ENCODE results near the gene ADGB. TPM values are rescaled to one million over a fixed set of nuclear protein-coding genes. Genes with fewer than 3 reads are reported as not detected.

The ADGB gene
- total RNA-seq, 6 experiments from 2014 or later: 0.06 TPM; not detected in 5

- DNase-seq (no peak), ATAC-seq (no peak)
- H3K4me3 ChIP-seq: no peak overlapping the region
- H3K27ac ChIP-seq: no peak overlapping the region
- H3K36me3 ChIP-seq: no peaks in the 10 kb centered on the region
- H3K9me3 ChIP-seq: no peaks in the 10 kb centered on the region
- 63% methylated on average over 13 of the region's 13 CpGs for WGBS (ENCODE audit: insufficient coverage, low coverage, low lambda C conversion rate, missing lambda C conversion rate)
- intact Hi-C loops (cut with DNase I): no loop called here
- H3K27me3 ChIP-seq: no peaks in the 10 kb centered on the region
- H3K4me1 ChIP-seq: no peaks in the 10 kb centered on the region
- TF ChIP-seq, protein P1, sequence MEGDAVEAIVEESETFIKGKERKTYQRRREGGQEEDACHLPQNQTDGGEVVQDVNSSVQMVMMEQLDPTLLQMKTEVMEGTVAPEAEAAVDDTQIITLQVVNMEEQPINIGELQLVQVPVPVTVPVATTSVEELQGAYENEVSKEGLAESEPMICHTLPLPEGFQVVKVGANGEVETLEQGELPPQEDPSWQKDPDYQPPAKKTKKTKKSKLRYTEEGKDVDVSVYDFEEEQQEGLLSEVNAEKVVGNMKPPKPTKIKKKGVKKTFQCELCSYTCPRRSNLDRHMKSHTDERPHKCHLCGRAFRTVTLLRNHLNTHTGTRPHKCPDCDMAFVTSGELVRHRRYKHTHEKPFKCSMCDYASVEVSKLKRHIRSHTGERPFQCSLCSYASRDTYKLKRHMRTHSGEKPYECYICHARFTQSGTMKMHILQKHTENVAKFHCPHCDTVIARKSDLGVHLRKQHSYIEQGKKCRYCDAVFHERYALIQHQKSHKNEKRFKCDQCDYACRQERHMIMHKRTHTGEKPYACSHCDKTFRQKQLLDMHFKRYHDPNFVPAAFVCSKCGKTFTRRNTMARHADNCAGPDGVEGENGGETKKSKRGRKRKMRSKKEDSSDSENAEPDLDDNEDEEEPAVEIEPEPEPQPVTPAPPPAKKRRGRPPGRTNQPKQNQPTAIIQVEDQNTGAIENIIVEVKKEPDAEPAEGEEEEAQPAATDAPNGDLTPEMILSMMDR (IDR thresholded peaks at IDR 0.05): no peak
- TF ChIP-seq POLR2A (IDR thresholded peaks at IDR 0.05): no peak
Measured at GRCh38 chr6:146770275-146770964, 171.6 kb downstream of the ADGB start.

GRCh38 chr6:146770965-146771735 lies 172.4 kb downstream of the ADGB start:
- WGBS (ENCODE audit: insufficient coverage, low coverage, low lambda C conversion rate, missing lambda C conversion rate): 41% methylated on average over 14 of the region's 14 CpGs
- H3K4me3 ChIP-seq: no peak overlapping the region
- ATAC-seq (peak; percentile 62 to 70 (median 67)), DNase-seq (peak; percentile 31 to 56 (median 54))
- no peaks in the 10 kb centered on the region for H3K36me3 ChIP-seq
- intact Hi-C loops (cut with DNase I): no loop called here
- no peaks in the 10 kb centered on the region for H3K9me3 ChIP-seq
- no peaks in the 10 kb centered on the region for H3K4me1 ChIP-seq
- H3K27ac ChIP-seq: no peak overlapping the region
- TF ChIP-seq POLR2A (IDR thresholded peaks at IDR 0.05): no peak
- TF ChIP-seq, protein P1 (IDR thresholded peaks at IDR 0.05): no peak
- H3K27me3 ChIP-seq: no peaks in the 10 kb centered on the region

GRCh38 chr6:146775220-146775619 lies 176.4 kb downstream of the ADGB start:
- DNase-seq (no peak), ATAC-seq (no peak)
- no peak overlapping the region for H3K27ac ChIP-seq
- H3K4me1 ChIP-seq: no peaks in the 10 kb centered on the region
- intact Hi-C loops (cut with DNase I): no loop called here
- H3K36me3 ChIP-seq: no peaks in the 10 kb centered on the region
- TF ChIP-seq POLR2A (IDR thresholded peaks at IDR 0.05): no peak
- TF ChIP-seq, protein P1 (IDR thresholded peaks at IDR 0.05): no peak
- no peak overlapping the region for H3K4me3 ChIP-seq
- no peaks in the 10 kb centered on the region for H3K9me3 ChIP-seq
- no peaks in the 10 kb centered on the region for H3K27me3 ChIP-seq

DNA sequence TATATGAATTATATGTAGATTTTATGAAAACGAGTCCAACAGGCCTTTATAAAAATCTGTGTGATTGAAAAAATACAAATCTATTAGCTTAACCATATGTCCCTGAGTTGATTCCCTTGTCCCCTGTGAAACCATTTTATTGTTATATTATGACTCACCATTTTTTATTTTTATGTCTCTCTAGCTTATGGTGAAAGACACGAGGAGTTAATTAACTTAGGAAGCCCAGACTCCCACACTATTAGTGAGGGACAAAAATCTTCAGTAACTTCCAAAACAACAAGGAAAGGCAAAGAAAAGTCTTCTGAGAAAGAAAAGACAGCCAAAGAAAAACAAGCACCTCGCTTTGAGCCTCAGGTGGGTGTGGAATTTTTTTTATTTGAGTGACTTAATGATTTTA lies 183.1 kb downstream of the ADGB start:
- ATAC-seq (no peak), DNase-seq (no peak)
- 27% methylated on average over 3 of the region's 3 CpGs for WGBS (ENCODE audit: insufficient coverage, low coverage, low lambda C conversion rate, missing lambda C conversion rate)
- H3K4me1 ChIP-seq: no peaks in the 10 kb centered on the region
- H3K27me3 ChIP-seq: no peaks in the 10 kb centered on the region
- H3K4me3 ChIP-seq: no peak overlapping the region
- H3K36me3 ChIP-seq: no peaks in the 10 kb centered on the region
- intact Hi-C loops (cut with DNase I): no loop called here
- no peak for TF ChIP-seq POLR2A (IDR thresholded peaks at IDR 0.05)
- TF ChIP-seq, protein P1 (IDR thresholded peaks at IDR 0.05): no peak
- H3K9me3 ChIP-seq: no peaks in the 10 kb centered on the region
- H3K27ac ChIP-seq: no peak overlapping the region

Measured in right lobe of liver (tissue), 6 donors.